HepG2 (cell line): Measurements from ENCODE around the gene HSD11B1. TPM values are rescaled to one million over a fixed set of nuclear protein-coding genes. Genes with fewer than 3 reads are reported as not detected.

Source experiments
- ATAC-seq: fragments of 200-7000 bp; cut with Tn5 transposase; 3 replicates; pipeline ENCODE4 v1.9.1; 2020; ENCODE audit warnings: mild to moderate bottlenecking, moderate library complexity
- Bru-seq: library from RNA; stranded (reverse); fragments of 400-500 nt; gene quantifications from one replicate; lab custom pipeline; 2021; lab: Mats Ljungman, UMichigan
- BruChase-seq, 2 experiments: library from RNA; stranded (reverse); fragments of 400-500 nt; gene quantifications; one replicate each; lab custom pipeline; 2021; lab: Mats Ljungman, UMichigan
- BruUV-seq: library from RNA; stranded (reverse); fragments of 400-500 nt; replicated peaks from 2 replicates; lab custom pipeline; 2021; lab: Mats Ljungman, UMichigan
- CTCF ChIA-PET: fragments of 300-600 bp; formaldehyde crosslinking; extraction: SDS; loops from one replicate; lab custom pipeline; 2021; ENCODE audit warnings: low total read pairs, inconsistent platforms, low intra/inter-chr PET ratio; lab: Yijun Ruan, JAX
- POLR2A ChIA-PET: fragments of 350-600 bp; sonication (Branson Sonifier 250); formaldehyde crosslinking; loops from one replicate; lab custom pipeline; 2020; ENCODE audit warnings: antibody characterized with exemption, inconsistent platforms; lab: Yijun Ruan, JAX
- DNase-seq: peaks from one replicate; pipeline ENCODE4 v3.0.0-alpha.2; 2015; ENCODE audit warnings: low spot score
- FAIRE-seq: peaks from 3 replicates; lab custom pipeline; 2011; peaks lifted over from hg19 to GRCh38; lab: Jason Lieb, UNC
- H2AFZ ChIP-seq: one replicate; pipeline ENCODE4 v1.6.1; 2011; ENCODE audit warnings: low read length, inconsistent platforms
- H3K27ac ChIP-seq: fragments of 300-600 bp; 3 replicates; pipeline ENCODE4 v1.8.0; 2011; ENCODE audit warnings: mixed run types, mild to moderate bottlenecking, mixed read lengths, low read length, inconsistent platforms; ENCODE audit not compliant: insufficient read depth; ENCODE audit errors: extremely low read length
- H3K27me3 ChIP-seq, 2 experiments: fragments of 200-600 bp in 1 of 2; 2 replicates in 1 of 2; 3 replicates in 1 of 2; pipeline versions ENCODE4 v1.6.0 to v1.8.0; 2011; ENCODE audit warnings: low read length in 2 of 2, mild to moderate bottlenecking in 2 of 2, moderate library complexity in 2 of 2, inconsistent platforms in 1 of 2; ENCODE audit not compliant: insufficient read depth in 2 of 2, control insufficient read depth in 1 of 2
- H3K36me3 ChIP-seq, 2 experiments: fragments of 200-600 bp in 1 of 2; replicated peaks in 1 of 2; 2 replicates in 1 of 2; 3 replicates in 1 of 2; pipeline versions ENCODE4 v1.5.1 to v1.8.0; 2011; ENCODE audit warnings: low read length in 2 of 2, inconsistent platforms in 1 of 2; ENCODE audit not compliant: insufficient read depth in 2 of 2, control insufficient read depth in 1 of 2
- H3K4me1 ChIP-seq: 2 replicates; pipeline ENCODE4 v1.5.1; 2012; ENCODE audit warnings: low read length, inconsistent platforms; ENCODE audit not compliant: insufficient read depth
- H3K4me2 ChIP-seq: 2 replicates; pipeline ENCODE4 v1.6.0; 2011; ENCODE audit warnings: low read depth, low read length, inconsistent platforms
- H3K4me3 ChIP-seq, 3 experiments: fragments of 200-600 bp in 1 of 3; sonication (generic), shearing (Covaris generic) in 1 of 3; replicated peaks in 1 of 3; 2 replicates each; pipeline ENCODE4 v1.5.1; 2011 to 2016; ENCODE audit warnings: low read length in 3 of 3, inconsistent platforms in 2 of 3, low read depth in 2 of 3, mild to moderate bottlenecking in 2 of 3, control low read depth in 1 of 3, mixed read lengths in 1 of 3; ENCODE audit not compliant: insufficient read depth in 1 of 3
- H3K79me2 ChIP-seq: one replicate; pipeline ENCODE4 v1.6.1; 2011; ENCODE audit warnings: low read length, inconsistent platforms; ENCODE audit not compliant: insufficient read depth
- H3K9ac ChIP-seq: 2 replicates; pipeline ENCODE4 v1.6.0; 2011; ENCODE audit warnings: mild to moderate bottlenecking, low read depth, low read length, inconsistent platforms; ENCODE audit not compliant: insufficient read depth
- H3K9me3 ChIP-seq: 2 replicates; pipeline ENCODE4 v1.5.1; 2012; ENCODE audit warnings: mild to moderate bottlenecking, low read length
- H4K20me1 ChIP-seq: 2 replicates; pipeline ENCODE4 v1.6.0; 2011; ENCODE audit warnings: inconsistent platforms, mild to moderate bottlenecking, low read length, moderate library complexity; ENCODE audit not compliant: insufficient read depth
- ADNP ChIP-seq: sonication (generic); formaldehyde crosslinking; IDR thresholded peaks from 2 replicates; pipeline ENCODE4 v1.4.0; 2020; ENCODE audit warnings: missing genetic modification reagents
- KDM6A ChIP-seq: IDR thresholded peaks from 2 replicates; pipeline ENCODE4 v1.6.1; 2016; ENCODE audit warnings: low read depth
- RFXANK ChIP-seq: IDR thresholded peaks from 2 replicates; pipeline ENCODE4 v1.6.1; 2016
- SATB2 ChIP-seq: sonication (generic); formaldehyde crosslinking; IDR thresholded peaks from 2 replicates; pipeline ENCODE4 v1.5.0; 2020; ENCODE audit warnings: missing genetic modification reagents
- SRSF1 ChIP-seq: fragments of 200-400 bp; formaldehyde crosslinking; optimal IDR thresholded peaks from 2 replicates; pipeline ENCODE3; 2017; ENCODE audit warnings: mild to moderate bottlenecking, low read depth, low read length, moderate library complexity
- TP53 ChIP-seq: sonication (generic); formaldehyde crosslinking; conservative IDR thresholded peaks from 2 replicates; pipeline ENCODE4 v1.4.0; 2020; ENCODE audit warnings: missing genetic modification reagents
- ZNF703 ChIP-seq: sonication (generic); formaldehyde crosslinking; IDR thresholded peaks from 2 replicates; pipeline ENCODE4 v1.5.1; 2020; ENCODE audit warnings: missing genetic modification reagents, mild to moderate bottlenecking, moderate library complexity, borderline replicate concordance
- WGBS: methylation state at CpG from one replicate; pipeline ENCODE4 v1.1.6; 2017; ENCODE audit warnings: low lambda C conversion rate; 5-methylcytosine and 5-hydroxymethylcytosine counted together
- in situ Hi-C: cut with HindIII; loops from 2 replicates; pipeline ENCODE4 v1.10.0; 2017; ENCODE audit warnings: low pct_unique_long_range_greater_than_20kb; ENCODE audit not compliant: extremely low pct_ligation_motif_present
- intact Hi-C: fragments of 100-400 bp; cut with micrococcal nuclease; formaldehyde crosslinking; loops from one replicate; pipeline ENCODE4 v1.10.0; 2022; ENCODE audit not compliant: unreplicated experiment
- long read RNA-seq, 2 experiments: library from RNA in 1 of 2; library from polyadenylated mRNA in 1 of 2; stranded (forward) in 1 of 2; unstranded in 1 of 2; transcript quantifications; one replicate each; pipeline ENCODE4 v2.0.0, GENCODE V29; 2019 to 2022
- polyA minus RNA-seq, 3 experiments: library from RNA; depleted of rRNA, polyadenylated mRNA; stranded (reverse); fragments of >200 nt; gene quantifications; 2 replicates each; pipeline ENCODE4 v1.2.3, GENCODE V29; 2011; ENCODE audit warnings: low replicate concordance in 1 of 3
- polyA plus RNA-seq, 8 experiments: library from polyadenylated mRNA; depleted of rRNA in 3 of 8; stranded (reverse) in 7 of 8; unstranded in 1 of 8; fragments of >200 nt; fragmentation: Illumina TruSeq in 4 of 8; extraction: Trizol in 4 of 8; gene quantifications; 2 replicates each; pipeline versions ENCODE4 v1.2.1 to v1.2.3, GENCODE V29; 2011 to 2016; ENCODE audit warnings: low read depth in 4 of 8, missing spikeins in 1 of 8, mixed read lengths in 1 of 8; ENCODE audit not compliant: insufficient read depth in 1 of 8
- total RNA-seq, 5 experiments: library from RNA; depleted of rRNA; stranded (reverse); fragments of >200 nt; fragmentation: Illumina TruSeq; extraction: Trizol; gene quantifications; 2 replicates each; pipeline ENCODE4 v1.2.3, GENCODE V29; 2016; ENCODE audit warnings: low read depth in 1 of 5
- TF ChIP-seq, protein P1 (sequence below): IDR thresholded peaks from 2 replicates; pipeline ENCODE4 v1.6.1; 2016

The HSD11B1 gene
- total RNA-seq (2016; rRNA removed; fragmentation: Illumina TruSeq; extraction: Trizol): not detected in 2 replicates
- total RNA-seq (2016; cell fraction: cytosol; rRNA removed; fragmentation: Illumina TruSeq; extraction: Trizol; ENCODE audit: low read depth): not detected in 2 replicates
- not detected in 2 replicates for total RNA-seq (2016; cell fraction: insoluble cytoplasmic fraction; rRNA removed; fragmentation: Illumina TruSeq; extraction: Trizol)
- not detected in 2 replicates for total RNA-seq (2016; cell fraction: membrane; rRNA removed; fragmentation: Illumina TruSeq; extraction: Trizol)
- total RNA-seq (2016; cell fraction: nucleus; rRNA removed; fragmentation: Illumina TruSeq; extraction: Trizol): not detected in 2 replicates
- polyA plus RNA-seq (2011; rRNA removed): not detected in 2 replicates
- not detected in 2 replicates for polyA plus RNA-seq (2011; cell fraction: cytosol; rRNA removed)
- not detected in 2 replicates for polyA plus RNA-seq (2011; cell fraction: nucleus; rRNA removed)
- polyA plus RNA-seq (2012): not detected in 2 replicates
- polyA plus RNA-seq (2016; cell fraction: cytosol; fragmentation: Illumina TruSeq; extraction: Trizol; ENCODE audit: low read depth): not detected in 2 replicates
- not detected in 2 replicates for polyA plus RNA-seq (2016; cell fraction: insoluble cytoplasmic fraction; fragmentation: Illumina TruSeq; extraction: Trizol; ENCODE audit: low read depth)
- polyA plus RNA-seq (2016; cell fraction: membrane; fragmentation: Illumina TruSeq; extraction: Trizol; ENCODE audit: low read depth): not detected in 2 replicates
- polyA plus RNA-seq (2016; cell fraction: nucleus; fragmentation: Illumina TruSeq; extraction: Trizol; ENCODE audit: insufficient read depth, low read depth): not detected in 2 replicates
- not detected in 2 replicates for polyA minus RNA-seq (2011; rRNA and poly(A)+ RNA removed; ENCODE audit: low replicate concordance)
- not detected in 2 replicates for polyA minus RNA-seq (2011; cell fraction: cytosol; rRNA and poly(A)+ RNA removed)
- polyA minus RNA-seq (2011; cell fraction: nucleus; rRNA and poly(A)+ RNA removed): not detected in 2 replicates
- Bru-seq, nascent RNA: not detected
- not detected for BruChase-seq, experiment 1, labeled RNA remaining after a 6-hour chase
- BruChase-seq, experiment 2, labeled RNA remaining after a 2-hour chase: not detected
- long read RNA-seq, experiment 1: 0 reads
- long read RNA-seq, experiment 2: 0 reads

DNA sequence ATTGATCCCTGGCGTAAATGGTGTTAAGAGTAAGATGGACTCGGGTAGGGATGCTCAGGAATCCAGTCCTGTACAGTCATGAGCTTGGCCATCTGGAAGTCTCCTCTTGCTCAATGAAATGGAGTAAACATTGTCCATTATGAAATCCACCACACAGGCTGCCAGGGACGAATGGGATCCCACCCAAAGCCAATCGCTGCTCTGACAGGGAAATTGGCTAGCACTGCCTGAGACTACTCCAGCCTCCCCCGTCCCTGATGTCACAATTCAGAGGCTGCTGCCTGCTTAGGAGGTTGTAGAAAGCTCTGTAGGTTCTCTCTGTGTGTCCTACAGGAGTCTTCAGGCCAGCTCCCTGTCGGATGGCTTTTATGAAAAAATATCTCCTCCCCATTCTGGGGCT is at the start of gene HSD11B1:
Gene HSD11B1, plus strand, starts transcription at position 263 of the 400 bp plus-strand sequence. Its CDS starts 97 bp downstream, at position 360.
- ATAC-seq (no peak), FAIRE-seq (no peak), DNase-seq (no peak)
- Histone ChIP-seq H3K79me2 (no peaks in the 10 kb centered on the region), H3K36me3 (no peaks in the 10 kb centered on the region), H3K27ac (no peak within 1 kb of the TSS), H3K4me1 (no peaks in the 10 kb centered on the region), H3K27me3 (no peaks in the 10 kb centered on the region; a peak in 1 of 5 replicates), H4K20me1 (no peaks in the 10 kb centered on the region), H3K4me3 (no peak within 1 kb of the TSS), H2AFZ (no peak within 1 kb of the TSS), H3K4me2 (no peak within 1 kb of the TSS), H3K9ac (no peak within 1 kb of the TSS), H3K9me3 (no peaks in the 10 kb centered on the region)
- TF ChIP-seq SRSF1 (no peak), KDM6A (CRISPR knock-in tag) (no peak), SATB2 (CRISPR knock-in tag) (no peak), TP53 (CRISPR knock-in tag) (no peak), RFXANK (CRISPR knock-in tag) (no peak), ADNP (CRISPR knock-in tag) (no peak), ZNF703 (CRISPR knock-in tag) (no peak)
- TF ChIP-seq, protein P1, sequence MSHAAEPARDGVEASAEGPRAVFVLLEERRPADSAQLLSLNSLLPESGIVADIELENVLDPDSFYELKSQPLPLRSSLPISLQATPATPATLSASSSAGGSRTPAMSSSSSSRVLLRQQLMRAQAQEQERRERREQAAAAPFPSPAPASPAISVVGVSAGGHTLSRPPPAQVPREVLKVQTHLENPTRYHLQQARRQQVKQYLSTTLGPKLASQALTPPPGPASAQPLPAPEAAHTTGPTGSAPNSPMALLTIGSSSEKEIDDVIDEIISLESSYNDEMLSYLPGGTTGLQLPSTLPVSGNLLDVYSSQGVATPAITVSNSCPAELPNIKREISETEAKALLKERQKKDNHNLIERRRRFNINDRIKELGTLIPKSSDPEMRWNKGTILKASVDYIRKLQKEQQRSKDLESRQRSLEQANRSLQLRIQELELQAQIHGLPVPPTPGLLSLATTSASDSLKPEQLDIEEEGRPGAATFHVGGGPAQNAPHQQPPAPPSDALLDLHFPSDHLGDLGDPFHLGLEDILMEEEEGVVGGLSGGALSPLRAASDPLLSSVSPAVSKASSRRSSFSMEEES (CRISPR knock-in tag): no peak
- in situ Hi-C loops: loop anchor here (25.0 kb wide), 1 partner anchor 592 kb away; no protein-coding TSS in a partner anchor
- no TSS peak for BruUV-seq
- ChIA-PET CTCF (no interaction called here), POLR2A (no interaction called here)
- 8% methylated on average over 6 of the region's 6 CpGs for WGBS
- intact Hi-C loops: no loop called here
